HG02642 (cell line): ENCODE results near the gene HOATZ.

Source experiments
- ATAC-seq: cut with Tn5 transposase; IDR thresholded peaks from one replicate; pipeline ENCODE4 v1.9.1; 2021; ENCODE audit warnings: mild to moderate bottlenecking; ENCODE audit not compliant: unreplicated experiment, poor library complexity

The HOATZ gene

DNA sequence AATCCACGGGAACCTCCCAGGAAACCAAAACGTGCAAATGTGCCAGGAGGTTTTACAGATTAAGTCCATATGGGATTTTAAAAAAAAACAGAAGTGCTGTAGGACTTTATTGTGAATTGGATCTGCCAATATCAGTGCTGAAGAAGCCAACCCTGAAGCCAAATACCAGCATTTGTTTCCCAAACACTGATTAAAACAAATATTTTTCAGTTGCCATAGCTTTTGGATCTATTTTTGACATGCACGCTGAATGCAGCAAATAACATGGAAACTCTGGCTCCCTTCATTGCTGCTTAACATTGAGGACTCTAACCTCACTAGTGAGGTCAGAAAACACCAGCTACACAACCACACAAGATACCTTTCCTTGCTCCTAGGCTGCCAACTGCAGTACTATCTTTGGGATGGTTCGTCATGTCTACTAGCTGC is 59.3 kb downstream of the HOATZ start:
- ATAC-seq = no peak

GRCh38 chr11:111574373-111575225 is 60.0 kb downstream of the HOATZ start:
- no peak for ATAC-seq

- no peak for ATAC-seq
Observed at GRCh38 chr11:111575740-111576139, 61.2 kb downstream of the HOATZ start.

- ATAC-seq = no peak
Observed at GRCh38 chr11:111577821-111578220, 63.2 kb downstream of the HOATZ start.

GRCh38 chr11:111581341-111581740 is 66.8 kb downstream of the HOATZ start:
- ATAC-seq = no peak

GRCh38 chr11:111582163-111582562 is 67.6 kb downstream of the HOATZ start:
- ATAC-seq = no peak

- ATAC-seq = no peak
Observed at GRCh38 chr11:111582881-111583280, 68.3 kb downstream of the HOATZ start.

DNA sequence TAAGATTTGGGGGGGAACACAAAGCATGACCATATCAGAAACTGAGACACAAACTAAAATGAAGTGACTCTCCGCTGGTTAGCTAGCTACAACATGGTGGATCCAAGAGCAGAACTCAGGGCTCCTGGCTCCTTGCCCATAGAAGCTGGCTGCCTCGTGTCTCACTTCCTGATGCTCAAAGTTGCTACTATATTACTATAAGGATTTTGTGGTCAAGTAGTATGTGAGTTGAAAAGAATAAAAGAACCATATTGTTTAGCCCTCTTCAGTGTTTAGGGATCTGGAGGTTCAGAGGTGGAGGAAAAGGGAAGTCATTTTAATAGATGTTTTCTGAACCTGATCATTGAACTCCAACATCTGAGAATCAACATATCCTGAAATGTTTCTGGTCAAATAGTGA is 70.8 kb downstream of the HOATZ start:
- ATAC-seq = no peak

DNA sequence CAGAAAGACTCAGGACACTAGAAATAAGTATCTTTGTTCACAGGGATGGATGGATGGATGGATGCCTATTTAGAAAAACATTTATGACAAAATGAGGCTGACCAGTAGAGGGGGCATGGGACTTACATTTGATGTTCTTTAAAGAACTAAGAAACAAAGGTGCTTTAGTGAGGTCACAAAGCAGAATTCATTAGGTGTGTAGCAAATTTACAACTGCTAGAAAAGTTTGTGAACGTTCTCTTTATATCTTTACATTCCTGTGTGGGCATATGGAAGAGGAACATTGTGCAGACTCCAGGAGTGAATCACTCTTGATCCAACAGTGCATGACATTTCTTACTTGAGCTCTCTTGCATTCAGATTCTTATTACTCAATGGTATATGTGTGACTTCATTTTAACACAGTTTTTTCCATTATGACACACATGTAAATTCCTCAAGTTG is 71.8 kb downstream of the HOATZ start:
- ATAC-seq = no peak
